Neural crest cell (in vitro differentiated cells): Measurements from ENCODE around the gene IFNK. TPM values are rescaled to one million over a fixed set of nuclear protein-coding genes. Genes with fewer than 3 reads are reported as not detected.

Source experiments
- DNase-seq: peaks from one replicate; pipeline ENCODE4 v3.0.0; 2021; ENCODE audit warnings: low read depth, mixed read lengths, low spot score
- H3K27ac Mint-ChIP-seq: one replicate; pipeline ENCODE4 v1.8.0; 2021; ENCODE audit warnings: mild to moderate bottlenecking, mixed read lengths; ENCODE audit not compliant: unreplicated experiment
- H3K27me3 Mint-ChIP-seq: 2 replicates; pipeline ENCODE4 v1.8.0; 2021; ENCODE audit warnings: low read depth, mild to moderate bottlenecking, mixed read lengths
- H3K36me3 Mint-ChIP-seq: 2 replicates; pipeline ENCODE4 v1.8.0; 2021; ENCODE audit warnings: low read depth, mild to moderate bottlenecking, mixed read lengths
- H3K4me1 Mint-ChIP-seq: 2 replicates; pipeline ENCODE4 v1.8.0; 2021; ENCODE audit warnings: mixed read lengths
- H3K4me3 Mint-ChIP-seq: one replicate; pipeline ENCODE4 v1.8.0; 2021; ENCODE audit warnings: mild to moderate bottlenecking, mixed read lengths
- H3K9me3 Mint-ChIP-seq: 2 replicates; pipeline ENCODE4 v1.8.0; 2021; ENCODE audit warnings: mixed read lengths
- CTCF ChIP-seq: fragments of 200-600 bp; sonication (generic); conservative IDR thresholded peaks from 2 replicates; pipeline ENCODE4 v1.5.0; 2021; ENCODE audit warnings: antibody characterized with exemption, mild to moderate bottlenecking
- total RNA-seq: library from RNA; stranded (reverse); gene quantifications from 2 replicates; pipeline ENCODE4 v1.2.1, GENCODE V29; 2021

The IFNK gene
- total RNA-seq, 1 donor from 2014 or later, result not detected

DNA sequence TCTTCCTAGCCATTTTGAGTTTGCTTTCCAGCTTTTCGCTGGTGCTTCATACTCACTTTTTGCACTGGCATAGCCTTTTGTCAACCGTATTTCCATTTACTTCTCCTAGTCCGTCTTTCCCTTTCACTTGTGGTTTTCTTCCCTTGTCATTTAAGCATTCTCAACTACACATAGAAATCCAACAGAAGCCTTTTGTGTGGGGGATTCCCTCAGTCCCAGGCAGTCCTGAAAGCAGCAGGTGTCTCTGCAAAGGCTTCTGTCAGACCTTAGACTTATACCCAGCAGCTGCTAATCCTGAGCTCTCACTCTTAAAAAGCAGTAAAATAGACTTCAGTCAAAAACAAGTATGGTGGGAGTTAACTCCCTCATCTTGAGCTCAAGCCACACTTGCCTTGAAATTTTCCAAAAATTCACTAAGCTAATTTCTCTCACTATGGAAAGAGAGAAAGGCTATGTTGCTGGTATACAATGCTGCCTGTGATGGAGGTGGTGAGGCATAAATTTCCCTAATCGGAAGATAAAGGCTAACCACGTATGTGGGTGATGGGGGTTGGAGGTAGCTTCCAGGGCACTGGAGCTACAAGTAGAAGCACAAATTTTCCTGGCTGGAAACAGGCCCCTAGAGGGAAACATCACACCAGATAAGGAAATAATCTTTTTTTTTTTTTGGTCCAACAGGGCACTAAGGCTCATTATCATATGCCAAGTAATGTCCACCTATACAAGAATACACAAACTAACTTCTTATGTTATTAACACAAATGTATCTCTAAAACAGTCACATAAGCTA, 34.8 kb upstream of the IFNK start:
- Mint-ChIP-seq H3K27ac (peak overlapping the region; percentile 90), H3K36me3 (peaks cover 3% of the 10 kb centered on the region), H3K9me3 (no peaks in the 10 kb centered on the region), H3K4me1 (peaks cover 62% of the 10 kb centered on the region), H3K27me3 (no peaks in the 10 kb centered on the region), H3K4me3 (peak overlapping the region; percentile 5)
- TF ChIP-seq CTCF, result no peak
- no peak for DNase-seq

GRCh38 chr9:27491154-27491553, 32.9 kb upstream of the IFNK start:
- H3K4me3 Mint-ChIP-seq, result no peak overlapping the region
- DNase-seq, result no peak
- no peak for TF ChIP-seq CTCF
- no peaks in the 10 kb centered on the region for H3K27me3 Mint-ChIP-seq
- no peak overlapping the region for H3K27ac Mint-ChIP-seq
- peaks cover 3% of the 10 kb centered on the region for H3K36me3 Mint-ChIP-seq
- no peaks in the 10 kb centered on the region for H3K9me3 Mint-ChIP-seq
- H3K4me1 Mint-ChIP-seq, result peaks cover 53% of the 10 kb centered on the region

GRCh38 chr9:27495480-27496134, 28.5 kb upstream of the IFNK start:
- Mint-ChIP-seq H3K27ac (no peak overlapping the region), H3K4me1 (peaks cover 63% of the 10 kb centered on the region), H3K27me3 (no peaks in the 10 kb centered on the region), H3K36me3 (peaks cover 5% of the 10 kb centered on the region), H3K9me3 (no peaks in the 10 kb centered on the region), H3K4me3 (peak overlapping the region; percentile 64)
- no peak for TF ChIP-seq CTCF
- no peak for DNase-seq

DNA sequence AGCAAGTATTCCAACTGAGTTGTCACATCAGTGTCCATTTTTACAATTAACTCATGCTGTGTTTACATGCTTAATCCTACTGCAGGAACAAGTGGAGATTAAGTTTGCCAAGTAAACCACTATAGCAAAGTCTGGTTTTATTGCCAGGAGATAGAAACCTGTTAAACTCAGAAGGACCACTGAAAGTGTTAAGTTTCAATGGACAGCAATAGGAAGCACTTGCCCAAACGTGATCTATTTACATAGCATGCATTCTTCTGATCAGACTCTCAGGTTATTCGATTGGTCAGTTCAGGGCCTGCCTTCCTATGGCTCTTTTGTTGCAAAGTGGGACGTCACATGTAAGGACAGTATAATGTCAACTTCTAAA, 28.0 kb upstream of the IFNK start:
- Mint-ChIP-seq H3K4me1 (peaks cover 58% of the 10 kb centered on the region), H3K9me3 (no peaks in the 10 kb centered on the region), H3K36me3 (peaks cover 9% of the 10 kb centered on the region), H3K27ac (no peak overlapping the region), H3K4me3 (peak overlapping the region; percentile 64), H3K27me3 (no peaks in the 10 kb centered on the region)
- no peak for TF ChIP-seq CTCF
- no peak for DNase-seq

DNA sequence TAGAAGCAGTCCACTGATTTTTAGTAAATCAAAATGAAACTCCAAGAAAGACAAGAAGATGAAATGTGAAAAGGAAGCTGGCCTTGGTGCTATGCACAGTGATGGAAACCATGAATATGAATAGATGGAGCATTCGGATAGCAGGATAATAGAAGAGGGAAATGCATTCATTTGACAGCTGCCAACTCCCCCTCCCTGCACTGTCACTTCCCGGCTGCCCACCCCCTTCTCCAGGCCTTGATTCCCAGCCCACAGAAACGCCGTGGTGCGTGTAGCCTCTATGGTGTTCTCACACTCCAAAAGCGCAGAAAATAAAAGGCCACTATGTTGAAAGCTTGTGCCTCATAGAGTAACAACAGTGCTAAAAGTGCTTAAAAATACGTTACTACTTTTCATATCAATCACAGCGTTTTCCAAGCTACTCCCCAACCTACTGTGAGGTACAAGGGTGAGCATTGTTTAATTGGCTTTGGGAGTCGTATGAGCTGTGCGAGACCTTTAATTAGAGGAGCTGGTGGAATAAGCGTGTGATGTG, 26.1 kb upstream of the IFNK start:
- no peaks in the 10 kb centered on the region for H3K27me3 Mint-ChIP-seq
- no peak for TF ChIP-seq CTCF
- peaks cover 50% of the 10 kb centered on the region for H3K4me1 Mint-ChIP-seq
- H3K27ac Mint-ChIP-seq, result peak overlapping the region; percentile 89
- no peaks in the 10 kb centered on the region for H3K9me3 Mint-ChIP-seq
- peaks cover 10% of the 10 kb centered on the region for H3K36me3 Mint-ChIP-seq
- DNase-seq, result peak; percentile 31
- peak overlapping the region; percentile 85 for H3K4me3 Mint-ChIP-seq
